Hepatocyte (in vitro differentiated cells): ENCODE results near the gene GBP7. TPM values are rescaled to one million over a fixed set of nuclear protein-coding genes. Genes with fewer than 3 reads are reported as not detected.

ENCODE experiments used
- DNase-seq: peaks from one replicate; pipeline ENCODE4 v3.0.0-alpha.2; 2016; ENCODE audit warnings: low spot score
- H2AFZ ChIP-seq: fragments of 200-600 bp; sonication (generic); 2 replicates; pipeline ENCODE4 v1.6.0; 2016; ENCODE audit warnings: antibody characterized with exemption, mild to moderate bottlenecking
- H3K27ac ChIP-seq: fragments of 200-600 bp; sonication (generic); 2 replicates; pipeline ENCODE4 v1.5.1; 2016; ENCODE audit warnings: mild to moderate bottlenecking
- H3K27me3 ChIP-seq: fragments of 200-600 bp; sonication (generic); 2 replicates; pipeline ENCODE4 v1.6.1; 2016
- H3K36me3 ChIP-seq: fragments of 200-600 bp; sonication (generic); replicated peaks from 2 replicates; pipeline ENCODE4 v1.5.1; 2016; ENCODE audit warnings: low read depth; ENCODE audit not compliant: insufficient read depth
- H3K4me1 ChIP-seq: fragments of 200-600 bp; sonication (generic); 2 replicates; pipeline ENCODE4 v1.5.1; 2016; ENCODE audit warnings: mild to moderate bottlenecking, moderate library complexity; ENCODE audit not compliant: insufficient read depth
- H3K4me2 ChIP-seq: fragments of 200-600 bp; sonication (generic); 2 replicates; pipeline ENCODE4 v1.6.0; 2016
- H3K4me3 ChIP-seq: fragments of 200-600 bp; sonication (generic); 2 replicates; pipeline ENCODE4 v1.5.1; 2016; ENCODE audit warnings: mild to moderate bottlenecking
- H3K79me2 ChIP-seq: fragments of 200-600 bp; sonication (generic); 2 replicates; pipeline ENCODE4 v1.6.0; 2017; ENCODE audit warnings: mild to moderate bottlenecking
- H3K9me2 ChIP-seq: fragments of 200-600 bp; sonication (generic); replicated peaks from 2 replicates; pipeline ENCODE4 v1.6.0; 2017; ENCODE audit warnings: mild to moderate bottlenecking; ENCODE audit not compliant: insufficient read depth
- H3K9me3 ChIP-seq: fragments of 200-600 bp; sonication (generic); 2 replicates; pipeline ENCODE4 v1.5.1; 2016; ENCODE audit warnings: low read depth, mild to moderate bottlenecking
- H4K20me1 ChIP-seq: fragments of 200-600 bp; sonication (generic); 2 replicates; pipeline ENCODE4 v1.6.0; 2016; ENCODE audit warnings: mild to moderate bottlenecking; ENCODE audit not compliant: insufficient read depth, poor library complexity, severe bottlenecking
- EZH2 ChIP-seq: fragments of 200-600 bp; sonication (generic); IDR thresholded peaks from 2 replicates; pipeline ENCODE4 v1.6.1; 2016; ENCODE audit warnings: antibody characterized with exemption, mild to moderate bottlenecking, borderline replicate concordance
- EZH2phosphoT487 ChIP-seq: fragments of 200-600 bp; sonication (generic); IDR thresholded peaks from one replicate; pipeline ENCODE4 v1.6.1; 2018; ENCODE audit warnings: antibody characterized with exemption, mild to moderate bottlenecking, low read depth, moderate library complexity; ENCODE audit not compliant: unreplicated experiment, severe bottlenecking
- WGBS: methylation state at CpG from one replicate; pipeline ENCODE4 v1.1.6; 2016; ENCODE audit warnings: low lambda C conversion rate; ENCODE audit errors: missing lambda C conversion rate; 5-methylcytosine and 5-hydroxymethylcytosine counted together
- polyA plus RNA-seq: library from polyadenylated mRNA; unstranded; fragments of >200 nt; fragmentation: Nextera tagmentation; extraction: Ambion mirVana; gene quantifications from 2 replicates; pipeline ENCODE4 v1.2.1, GENCODE V29; 2016
- total RNA-seq: library from RNA; depleted of rRNA; stranded (reverse); fragments of >200 nt; gene quantifications from 2 replicates; pipeline ENCODE4 v1.2.3, GENCODE V29; 2014
- TF ChIP-seq, protein P1 (sequence below): fragments of 200-600 bp; sonication (generic); IDR thresholded peaks from 2 replicates; pipeline ENCODE4 v1.5.1; 2016; ENCODE audit warnings: antibody characterized with exemption, mild to moderate bottlenecking; ENCODE audit not compliant: poor library complexity

Gene GBP7
- total and polyA plus RNA-seq, 2 experiments from 2014 or later: 0.27 to 0.63 TPM

DNA sequence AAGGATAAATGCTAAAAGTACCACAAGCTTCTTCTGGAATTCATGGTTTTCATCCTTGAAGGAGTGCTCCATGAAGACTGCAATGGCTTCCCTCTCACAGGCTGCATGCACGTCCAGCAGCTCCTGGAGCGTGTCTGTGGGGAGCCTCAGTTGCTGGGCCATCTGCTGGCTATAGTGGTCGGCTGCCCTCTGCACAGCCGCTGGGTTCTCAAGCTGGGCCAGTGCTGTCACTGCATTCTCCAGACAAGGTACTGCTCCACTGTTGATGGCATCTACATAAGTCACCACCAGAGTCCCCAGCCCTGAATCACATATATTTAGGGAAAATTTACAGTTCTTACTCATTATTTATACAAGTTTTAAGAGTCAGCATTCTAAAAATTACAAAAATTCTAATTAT is 14.2 kb upstream of the GBP7 start:
- no peaks in the 10 kb centered on the region for H3K36me3 ChIP-seq
- no peaks in the 10 kb centered on the region for H3K9me2 ChIP-seq
- H4K20me1 ChIP-seq: no peaks in the 10 kb centered on the region
- H3K4me3 ChIP-seq: no peak overlapping the region
- H3K27ac ChIP-seq: no peak overlapping the region
- H3K4me1 ChIP-seq: no peaks in the 10 kb centered on the region
- DNase-seq: no peak
- 82% methylated on average over 4 of the region's 4 CpGs for WGBS
- H2AFZ ChIP-seq: no peak overlapping the region
- no peak overlapping the region for H3K4me2 ChIP-seq
- TF ChIP-seq, protein P1, sequence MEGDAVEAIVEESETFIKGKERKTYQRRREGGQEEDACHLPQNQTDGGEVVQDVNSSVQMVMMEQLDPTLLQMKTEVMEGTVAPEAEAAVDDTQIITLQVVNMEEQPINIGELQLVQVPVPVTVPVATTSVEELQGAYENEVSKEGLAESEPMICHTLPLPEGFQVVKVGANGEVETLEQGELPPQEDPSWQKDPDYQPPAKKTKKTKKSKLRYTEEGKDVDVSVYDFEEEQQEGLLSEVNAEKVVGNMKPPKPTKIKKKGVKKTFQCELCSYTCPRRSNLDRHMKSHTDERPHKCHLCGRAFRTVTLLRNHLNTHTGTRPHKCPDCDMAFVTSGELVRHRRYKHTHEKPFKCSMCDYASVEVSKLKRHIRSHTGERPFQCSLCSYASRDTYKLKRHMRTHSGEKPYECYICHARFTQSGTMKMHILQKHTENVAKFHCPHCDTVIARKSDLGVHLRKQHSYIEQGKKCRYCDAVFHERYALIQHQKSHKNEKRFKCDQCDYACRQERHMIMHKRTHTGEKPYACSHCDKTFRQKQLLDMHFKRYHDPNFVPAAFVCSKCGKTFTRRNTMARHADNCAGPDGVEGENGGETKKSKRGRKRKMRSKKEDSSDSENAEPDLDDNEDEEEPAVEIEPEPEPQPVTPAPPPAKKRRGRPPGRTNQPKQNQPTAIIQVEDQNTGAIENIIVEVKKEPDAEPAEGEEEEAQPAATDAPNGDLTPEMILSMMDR: no peak
- no peak for TF ChIP-seq EZH2
- no peak for TF ChIP-seq EZH2phosphoT487
- no peaks in the 10 kb centered on the region for H3K9me3 ChIP-seq
- H3K27me3 ChIP-seq: no peaks in the 10 kb centered on the region
- no peaks in the 10 kb centered on the region for H3K79me2 ChIP-seq

DNA sequence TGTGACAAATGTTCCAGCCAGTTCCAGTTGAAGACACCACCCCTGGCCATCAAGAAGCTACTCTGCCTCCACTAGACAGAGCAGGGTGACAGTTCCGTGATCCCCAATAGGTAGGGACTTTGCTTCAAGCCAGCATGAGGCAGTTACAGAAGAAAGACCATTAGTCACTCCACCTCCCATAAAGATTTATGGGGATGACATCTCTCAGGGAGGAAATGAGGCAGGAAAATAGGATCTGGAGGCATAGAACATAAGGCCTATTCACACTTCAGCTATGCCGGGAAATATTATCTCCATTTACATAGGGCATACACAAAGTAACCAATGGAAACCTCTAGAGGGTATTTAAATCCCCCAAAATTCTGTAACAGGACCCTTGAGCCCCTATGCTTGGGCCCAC is 3.5 kb upstream of the GBP7 start:
- 96% methylated on average over 2 of the region's 2 CpGs for WGBS
- no peak for DNase-seq

DNA sequence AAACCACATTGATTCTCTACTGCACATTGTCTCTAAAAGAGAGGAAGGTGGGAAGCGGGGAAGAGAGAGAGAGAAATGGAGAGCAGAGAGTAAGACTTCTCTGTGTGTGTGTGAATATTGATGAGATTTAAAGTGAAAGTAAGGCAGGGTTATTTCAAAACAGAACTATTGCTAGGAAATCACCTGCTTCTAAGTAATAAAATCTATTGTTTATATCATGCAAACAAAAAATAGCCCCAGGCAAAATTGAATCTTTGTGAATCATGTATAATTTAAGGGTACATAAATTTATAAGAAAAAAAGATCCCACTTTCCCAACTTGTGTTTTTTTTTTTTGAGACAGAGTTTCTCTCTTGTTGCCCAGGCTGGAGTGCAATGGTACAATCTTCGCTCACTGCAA is 1.2 kb upstream of the GBP7 start:
- Histone ChIP-seq H3K4me3 (no peak overlapping the region), H4K20me1 (no peaks in the 10 kb centered on the region), H3K36me3 (no peaks in the 10 kb centered on the region), H3K79me2 (no peaks in the 10 kb centered on the region), H3K9me2 (no peaks in the 10 kb centered on the region), H3K4me1 (no peaks in the 10 kb centered on the region), H2AFZ (no peak overlapping the region), H3K4me2 (no peak overlapping the region), H3K27me3 (no peaks in the 10 kb centered on the region), H3K9me3 (no peaks in the 10 kb centered on the region), H3K27ac (no peak overlapping the region)
- WGBS: 93% methylated on average over 2 of the region's 2 CpGs
- no peak for DNase-seq
- no peak for TF ChIP-seq EZH2phosphoT487
- TF ChIP-seq, protein P1: no peak
- TF ChIP-seq EZH2: no peak

More for the DNA sequence above, 3.5 kb upstream of the GBP7 start:
- no peaks in the 10 kb centered on the region for H3K27me3 ChIP-seq
- H3K9me2 ChIP-seq: no peaks in the 10 kb centered on the region
- H2AFZ ChIP-seq: no peak overlapping the region
- no peaks in the 10 kb centered on the region for H4K20me1 ChIP-seq
- no peak overlapping the region for H3K27ac ChIP-seq
- H3K36me3 ChIP-seq: no peaks in the 10 kb centered on the region
- no peaks in the 10 kb centered on the region for H3K79me2 ChIP-seq
- H3K4me2 ChIP-seq: no peak overlapping the region
- H3K4me1 ChIP-seq: no peaks in the 10 kb centered on the region
- H3K9me3 ChIP-seq: peaks cover 6% of the 10 kb centered on the region
- no peak overlapping the region for H3K4me3 ChIP-seq
- TF ChIP-seq, protein P1: no peak
- TF ChIP-seq EZH2phosphoT487 (no peak), EZH2 (no peak)

DNA sequence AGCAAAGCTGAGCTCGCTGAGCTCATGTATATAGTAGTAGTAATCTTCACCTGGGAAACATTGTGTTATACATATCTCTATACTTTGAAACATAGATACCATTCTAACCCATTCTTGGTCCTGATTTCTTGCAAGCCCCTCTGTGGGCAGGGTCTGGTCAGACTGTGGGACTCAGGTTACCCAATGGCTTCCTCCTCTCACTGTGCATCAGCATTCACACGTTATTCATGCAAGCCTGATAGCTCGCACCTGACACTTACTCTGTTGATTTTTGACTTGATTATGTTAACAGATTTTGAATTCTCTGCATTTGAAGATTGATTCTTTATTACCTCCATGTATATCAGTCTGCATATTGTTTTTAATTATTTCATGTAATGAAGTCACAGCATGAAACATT is 1.3 kb downstream of the GBP7 start:
- Histone ChIP-seq H3K9me3 (no peaks in the 10 kb centered on the region), H3K4me1 (no peaks in the 10 kb centered on the region), H3K9me2 (no peaks in the 10 kb centered on the region), H3K4me3 (no peak overlapping the region), H3K79me2 (no peaks in the 10 kb centered on the region), H3K4me2 (no peak overlapping the region), H3K27ac (no peak overlapping the region), H3K27me3 (no peaks in the 10 kb centered on the region), H2AFZ (no peak overlapping the region), H3K36me3 (no peaks in the 10 kb centered on the region), H4K20me1 (no peaks in the 10 kb centered on the region)
- WGBS: 90% methylated on average over 3 of the region's 3 CpGs
- DNase-seq: no peak
- no peak for TF ChIP-seq EZH2
- TF ChIP-seq, protein P1: no peak
- TF ChIP-seq EZH2phosphoT487: no peak
